Stimulated activated CD4-positive, alpha-beta T cell treated with anti-CD3 and anti-CD28 coated beads, Interleukin-2, amount 100 ng/mL, for 4 hours (primary cell): Measurements from ENCODE around the gene AKR1E2.

Experiments
- DNase-seq: peaks from one replicate; pipeline ENCODE4 v3.0.0-alpha.2; 2020; ENCODE audit warnings: low read depth

The AKR1E2 gene

GRCh38 chr10:4825868-4826791, at the start of gene AKR1E2:
Gene AKR1E2 (plus strand): TSS chr10:4826207. CDS start chr10:4826325, 118 bp downstream.
- peak; percentile 78 for DNase-seq

GRCh38 chr10:4776234-4776638, 49.8 kb upstream of the AKR1E2 start:
- no peak for DNase-seq

DNA sequence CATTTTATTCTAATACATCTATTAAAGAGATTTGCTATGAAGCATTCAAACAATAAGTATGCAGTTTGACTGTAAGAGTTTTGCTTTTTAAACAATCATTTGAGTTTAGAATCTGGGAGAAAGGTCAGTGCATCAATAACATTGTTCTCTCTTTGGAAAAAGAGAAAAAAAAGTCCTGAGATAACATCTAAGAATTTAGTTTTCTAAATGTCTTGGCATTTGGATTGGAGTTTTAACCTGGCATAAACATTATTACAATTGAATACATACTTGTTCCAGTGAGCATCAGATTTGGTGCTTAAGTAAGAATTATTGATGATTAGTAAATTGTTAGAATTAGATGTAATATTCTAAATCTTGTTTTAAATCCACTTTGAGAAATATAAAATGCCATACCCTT, 47.2 kb upstream of the AKR1E2 start:
- no peak for DNase-seq

DNA sequence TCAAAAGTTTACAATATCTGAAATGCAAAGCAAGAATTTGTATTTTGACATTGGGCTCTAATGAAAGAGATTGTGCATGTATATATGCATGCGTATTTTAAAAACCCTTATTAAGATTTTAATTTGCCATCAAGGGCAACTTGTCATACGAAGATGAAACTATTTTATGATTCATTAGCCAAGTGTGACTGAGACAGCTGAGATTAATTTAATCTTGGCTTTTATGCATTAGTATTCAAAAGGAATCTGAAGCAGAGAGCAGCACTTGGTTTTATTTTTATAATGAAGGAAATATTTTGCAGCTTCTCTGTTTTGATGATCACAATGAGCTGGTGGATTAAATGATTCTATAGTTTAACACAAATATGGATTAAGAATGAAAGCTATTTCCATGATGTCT, 45.9 kb upstream of the AKR1E2 start:
- no peak for DNase-seq

- DNase-seq = no peak
Measured at GRCh38 chr10:4780782-4781181, 45.2 kb upstream of the AKR1E2 start.

- no peak for DNase-seq
Measured at GRCh38 chr10:4781955-4782354, 44.1 kb upstream of the AKR1E2 start.

DNA sequence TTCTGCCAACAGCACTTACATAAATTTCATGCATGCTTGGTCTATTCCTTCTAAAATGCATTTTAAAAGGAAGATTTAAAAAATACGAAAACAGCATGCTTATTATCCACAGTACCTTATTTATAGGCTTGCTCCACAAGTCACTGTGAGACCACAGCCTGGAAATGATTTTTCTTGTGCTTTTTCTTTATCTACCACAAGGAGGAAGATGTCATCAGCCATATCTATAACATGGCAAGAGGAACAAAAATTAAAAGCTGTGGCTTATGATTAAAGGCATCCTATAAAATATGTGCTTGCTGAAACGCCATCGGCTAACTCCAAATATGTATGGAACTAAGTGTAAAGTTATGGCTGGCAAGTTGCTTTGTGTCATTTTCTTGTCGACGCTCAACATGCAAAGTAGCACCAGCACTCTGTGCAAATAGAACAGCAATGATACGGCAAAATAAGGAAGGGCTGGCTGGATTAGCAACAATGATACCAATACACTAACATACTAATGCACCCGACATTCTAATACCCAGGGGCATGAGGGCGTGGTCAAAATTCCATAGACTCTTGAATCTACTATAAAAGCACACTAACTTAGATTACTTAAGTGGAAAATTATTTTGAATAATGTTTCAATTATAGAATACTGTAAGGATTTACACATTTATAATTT, 41.2 kb upstream of the AKR1E2 start:
- DNase-seq = no peak

GRCh38 chr10:4786043-4786839, 39.8 kb upstream of the AKR1E2 start:
- DNase-seq = no peak

DNA sequence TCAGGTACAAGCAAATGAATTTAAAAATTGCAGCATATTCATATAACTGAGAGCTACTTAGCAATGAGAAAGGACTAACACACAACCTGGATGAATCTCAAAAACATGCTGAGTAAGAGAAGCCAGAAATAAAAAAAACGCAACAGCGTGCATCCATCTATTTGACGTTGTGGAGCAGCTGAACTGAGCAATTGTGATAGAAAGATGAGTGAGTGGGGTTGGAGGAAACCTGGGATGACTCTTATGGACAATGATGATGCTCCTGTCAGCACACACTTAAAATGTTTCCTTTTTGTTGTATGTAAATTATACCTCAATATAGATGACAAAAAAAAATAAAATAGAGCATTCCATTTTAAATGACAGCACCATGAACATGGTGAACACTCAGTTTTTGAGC, 36.0 kb upstream of the AKR1E2 start:
- DNase-seq = no peak

GRCh38 chr10:4790922-4791321, 35.1 kb upstream of the AKR1E2 start:
- DNase-seq = no peak

DNA sequence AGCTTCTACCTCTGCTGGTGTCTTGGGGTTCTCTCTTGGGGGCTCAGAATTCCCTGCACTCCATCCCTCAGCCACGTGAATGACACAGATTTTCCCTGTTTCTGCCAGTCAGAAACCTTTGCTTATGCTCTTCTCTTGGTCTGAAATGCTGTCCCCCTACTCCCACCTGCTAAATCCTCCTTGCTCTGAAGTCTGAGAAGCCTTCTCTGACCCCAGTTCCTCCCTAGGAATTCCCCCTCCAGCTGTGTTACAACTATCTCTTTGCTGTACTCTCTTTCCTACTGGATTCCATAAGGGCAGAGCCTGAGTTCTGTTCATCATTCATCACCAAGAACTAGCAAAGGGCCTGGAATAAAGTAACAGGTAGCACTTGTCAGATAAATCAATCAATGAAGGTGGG, 33.6 kb upstream of the AKR1E2 start:
- no peak for DNase-seq

- no peak for DNase-seq
Measured at GRCh38 chr10:4801405-4801804, 24.6 kb upstream of the AKR1E2 start.

DNA sequence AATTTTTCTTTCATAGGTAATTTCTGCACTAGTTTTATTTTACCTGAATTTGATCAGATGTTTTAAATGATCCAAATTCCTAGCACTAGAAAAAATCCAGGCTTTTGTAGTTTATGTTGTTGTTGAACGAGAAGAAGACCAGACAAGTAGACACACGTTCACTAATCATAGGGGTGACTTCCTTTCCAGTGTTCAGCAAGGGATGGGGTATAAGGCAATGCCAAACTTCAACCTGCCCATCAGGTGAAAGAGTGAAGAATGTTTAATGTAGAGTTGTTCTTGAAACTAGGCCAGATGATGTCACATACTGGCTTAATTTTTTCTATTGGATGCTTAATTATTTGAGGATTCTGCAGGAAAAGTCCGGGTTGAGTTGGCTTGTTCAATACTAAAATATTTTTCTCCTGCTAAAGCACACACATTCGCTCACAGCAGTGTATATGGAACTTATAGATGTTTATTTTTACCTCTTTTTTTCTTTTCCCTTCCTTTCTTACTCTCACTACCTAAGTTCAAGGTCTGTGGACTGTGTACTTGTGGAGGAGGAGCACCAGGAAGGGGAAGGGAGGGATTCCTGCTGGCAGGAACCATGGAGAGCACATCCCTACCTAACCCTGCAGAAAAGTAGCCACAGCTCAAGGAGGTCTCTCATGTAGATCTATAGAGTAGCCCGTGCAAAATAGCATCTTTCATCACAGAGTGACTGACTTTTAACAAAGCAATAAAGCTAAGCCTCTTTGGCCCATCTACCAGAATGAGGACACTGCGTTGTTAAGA, 23.1 kb upstream of the AKR1E2 start:
- DNase-seq = no peak

GRCh38 chr10:4803822-4804221, 22.2 kb upstream of the AKR1E2 start:
- no peak for DNase-seq

- no peak for DNase-seq
Measured at GRCh38 chr10:4804465-4804864, 21.5 kb upstream of the AKR1E2 start.

GRCh38 chr10:4806534-4806933, 19.5 kb upstream of the AKR1E2 start:
- no peak for DNase-seq

DNA sequence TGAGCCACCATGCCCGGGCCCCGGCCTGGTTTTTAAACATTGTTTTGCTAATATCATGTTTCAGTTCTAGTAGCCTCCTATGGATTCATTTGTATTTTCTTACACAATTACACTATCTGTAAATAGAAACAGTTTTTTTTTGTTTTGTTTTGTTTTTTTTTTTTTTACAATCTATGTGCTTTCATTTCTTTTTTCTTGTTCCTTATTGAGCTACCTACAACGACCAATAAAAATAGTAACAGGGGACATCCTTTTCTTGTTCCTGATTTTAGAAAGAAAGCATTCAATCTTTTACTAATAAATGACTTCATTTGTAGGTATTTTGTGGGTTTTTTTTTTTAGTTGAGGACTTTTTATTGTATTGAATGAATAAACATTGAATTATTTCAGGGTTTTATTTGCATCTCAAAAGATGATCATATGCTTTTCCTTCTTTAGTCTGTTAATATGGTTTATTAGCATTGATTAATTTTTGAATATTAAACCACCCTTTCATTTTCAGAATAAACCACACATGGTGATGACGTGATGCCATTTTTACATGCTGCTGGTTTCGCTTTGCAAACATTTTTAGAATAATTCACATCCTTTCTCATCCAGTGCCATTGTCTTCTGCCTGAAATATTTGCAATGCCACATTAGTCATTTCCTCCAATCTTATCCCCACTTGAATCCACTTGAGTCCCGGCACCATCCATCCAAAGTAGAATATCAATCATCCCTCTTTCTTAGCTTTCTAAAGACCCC, 18.1 kb upstream of the AKR1E2 start:
- DNase-seq = no peak

DNA sequence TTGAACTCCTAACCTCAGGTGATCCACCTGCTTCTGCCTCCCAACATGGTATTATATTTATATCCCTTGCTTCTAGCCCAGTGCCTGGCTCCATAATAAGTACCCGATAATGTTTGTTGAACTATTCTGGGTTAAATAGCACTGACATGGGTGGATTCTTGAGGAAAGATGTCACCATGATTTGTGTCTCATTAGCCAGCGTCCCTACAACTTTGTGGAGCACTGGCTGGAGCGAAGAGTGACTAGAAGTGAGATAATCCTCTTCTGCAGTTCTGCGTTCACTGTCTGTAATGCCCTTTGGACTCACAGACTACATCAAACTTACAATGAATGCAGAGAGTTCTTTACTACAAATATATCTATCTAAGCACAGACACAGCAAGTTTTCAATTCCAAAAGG, 16.9 kb upstream of the AKR1E2 start:
- no peak for DNase-seq

DNA sequence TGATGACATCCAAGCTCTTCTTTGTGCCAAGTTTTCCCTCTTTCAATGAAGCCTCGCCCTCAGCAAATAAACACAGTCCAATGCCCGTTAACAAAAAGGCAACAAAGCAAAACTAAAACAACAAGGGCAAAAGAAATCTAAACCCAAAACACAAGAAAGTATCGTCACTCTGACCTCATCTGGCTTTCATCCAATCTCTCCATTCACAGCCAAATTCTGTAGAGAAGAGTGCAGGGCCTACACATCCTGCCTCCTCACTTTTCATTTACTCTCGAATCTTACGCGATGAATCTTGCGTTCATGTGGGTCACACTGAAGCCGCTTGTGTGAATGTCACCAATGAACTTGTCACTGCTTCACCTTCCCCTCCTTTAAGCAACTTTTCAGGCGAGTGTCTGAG, 15.9 kb upstream of the AKR1E2 start:
- DNase-seq = no peak

DNA sequence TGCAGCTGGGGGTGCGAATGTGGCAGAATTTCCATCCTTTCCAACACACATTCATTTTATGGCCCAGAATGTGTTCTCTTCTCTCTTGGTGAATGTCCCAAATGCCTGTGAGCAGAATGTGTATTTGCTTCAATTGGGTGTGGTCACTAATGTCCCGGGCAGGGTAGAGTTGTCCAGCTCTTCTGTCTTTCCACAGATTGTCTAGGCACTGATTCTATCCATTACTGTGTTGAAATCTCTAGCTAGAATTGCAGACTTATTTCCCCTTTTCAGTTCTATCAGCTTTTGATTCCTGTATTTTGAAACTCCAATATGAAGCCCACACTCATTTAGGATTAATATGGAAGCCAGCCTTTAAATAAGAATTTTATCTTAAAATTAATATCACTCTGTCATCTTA, 14.0 kb upstream of the AKR1E2 start:
- no peak for DNase-seq

- no peak for DNase-seq
Measured at GRCh38 chr10:4813023-4813422, 13.0 kb upstream of the AKR1E2 start.
